ENCODE data around the gene TBC1D17.

- TF ChIP-seq CTCF (IDR thresholded peaks at IDR 0.05) (no peak), POLR2A (IDR thresholded peaks at IDR 0.05) (no peak), EP300 (IDR thresholded peaks at IDR 0.05) (no peak), POLR2AphosphoS5 (IDR thresholded peaks at IDR 0.05) (no peak)
Observed at GRCh38 chr19:49836176-49837008, 41.1 kb upstream of the TBC1D17 start.
